Neural cell (in vitro differentiated cells): Measurements from ENCODE around the gene ATP8B4. TPM values are rescaled to one million over a fixed set of nuclear protein-coding genes. Genes with fewer than 3 reads are reported as not detected.

ENCODE experiments used
- H2AFZ ChIP-seq: fragments of 200-600, 300-800 bp; sonication (generic), shearing (Covaris generic); 2 replicates; pipeline ENCODE4 v1.6.0; 2014; ENCODE audit warnings: low read depth, mild to moderate bottlenecking, antibody characterized with exemption, low read length, moderate library complexity
- H3F3A ChIP-seq: fragments of 200-600 bp; shearing (Covaris generic); 2 replicates; pipeline ENCODE4 v1.6.1; 2016; ENCODE audit warnings: mild to moderate bottlenecking, moderate library complexity, mixed read lengths, antibody characterized with exemption, low read length; ENCODE audit not compliant: insufficient read depth, poor library complexity, severe bottlenecking
- H3K27ac ChIP-seq: fragments of 200-600, 300-800 bp; sonication (generic), shearing (Covaris generic); 2 replicates; pipeline ENCODE4 v1.5.1; 2014; ENCODE audit warnings: mild to moderate bottlenecking, low read length, moderate library complexity
- H3K27me3 ChIP-seq: fragments of 300-800, 200-600 bp; sonication (generic), shearing (Covaris generic); 2 replicates; pipeline ENCODE4 v1.6.0; 2014; ENCODE audit warnings: mild to moderate bottlenecking, low read depth, low read length, moderate library complexity; ENCODE audit not compliant: insufficient read depth
- H3K36me3 ChIP-seq: fragments of 300-800, 200-600 bp; sonication (generic), shearing (Covaris generic); 2 replicates; pipeline ENCODE4 v1.5.1; 2014; ENCODE audit warnings: mild to moderate bottlenecking, antibody characterized with exemption, low read length, moderate library complexity; ENCODE audit not compliant: insufficient read depth
- H3K4me2 ChIP-seq: fragments of 300-800, 200-600 bp; sonication (generic), shearing (Covaris generic); 2 replicates; pipeline ENCODE4 v1.6.0; 2014; ENCODE audit warnings: mild to moderate bottlenecking, low read length
- H3K4me3 ChIP-seq: fragments of 300-800, 200-600 bp; sonication (generic), shearing (Covaris generic); 2 replicates; pipeline ENCODE4 v1.5.1; 2014; ENCODE audit warnings: mild to moderate bottlenecking, low read length, moderate library complexity
- H3K79me2 ChIP-seq: fragments of 200-600 bp; shearing (Covaris generic); replicated peaks from 2 replicates; pipeline ENCODE4 v1.6.0; 2014; ENCODE audit warnings: mild to moderate bottlenecking, low read length, moderate library complexity; ENCODE audit not compliant: insufficient read depth
- H3K9ac ChIP-seq: fragments of 300-800, 200-600 bp; sonication (generic), shearing (Covaris generic); 2 replicates; pipeline ENCODE4 v1.6.1; 2016; ENCODE audit warnings: mild to moderate bottlenecking, low read length, mixed read lengths
- H3K9me2 ChIP-seq: fragments of 200-600 bp; shearing (Covaris generic); 2 replicates; pipeline ENCODE4 v1.6.1; 2016; ENCODE audit warnings: mild to moderate bottlenecking, low read length, mixed read lengths; ENCODE audit not compliant: insufficient read depth
- H3K9me3 ChIP-seq: fragments of 200-600, 300-800 bp; sonication (generic), shearing (Covaris generic); 2 replicates; pipeline ENCODE4 v1.6.1; 2016; ENCODE audit warnings: mild to moderate bottlenecking, mixed run types, low read length, moderate library complexity, mixed read lengths
- H4K20me1 ChIP-seq: fragments of 200-600 bp; shearing (Covaris generic); 2 replicates; pipeline ENCODE4 v1.6.1; 2016; ENCODE audit warnings: mild to moderate bottlenecking, mixed run types; ENCODE audit not compliant: insufficient read depth
- EP300 ChIP-seq: fragments of 450-650 bp; conservative IDR thresholded peaks from 2 replicates; pipeline ENCODE4 v1.6.1; 2014; ENCODE audit warnings: antibody characterized with exemption, mild to moderate bottlenecking, moderate library complexity; ENCODE audit not compliant: poor library complexity, severe bottlenecking
- EZH2 ChIP-seq: fragments of 200-600, 300-800 bp; shearing (Covaris generic), sonication (generic); IDR thresholded peaks from 2 replicates; pipeline ENCODE4 v1.6.1; 2014; ENCODE audit warnings: antibody characterized with exemption, low read length, borderline replicate concordance, mild to moderate bottlenecking; ENCODE audit not compliant: insufficient read depth, poor library complexity, severe bottlenecking
- MXI1 ChIP-seq: fragments of 450-650 bp; conservative IDR thresholded peaks from 2 replicates; pipeline ENCODE4 v1.6.1; 2014; ENCODE audit warnings: antibody characterized with exemption, mild to moderate bottlenecking; ENCODE audit not compliant: poor library complexity, severe bottlenecking
- POLR2AphosphoS5 ChIP-seq: IDR thresholded peaks from 2 replicates; pipeline ENCODE4 v1.6.1; 2012
- RAD21 ChIP-seq: fragments of 450-650 bp; conservative IDR thresholded peaks from 2 replicates; pipeline ENCODE4 v1.6.1; 2014; ENCODE audit warnings: antibody characterized with exemption, mild to moderate bottlenecking, moderate library complexity
- SMC3 ChIP-seq: fragments of 450-650 bp; conservative IDR thresholded peaks from 2 replicates; pipeline ENCODE4 v1.6.1; 2014; ENCODE audit warnings: antibody characterized with exemption, mild to moderate bottlenecking, moderate library complexity; ENCODE audit not compliant: poor library complexity
- TAF1 ChIP-seq: IDR thresholded peaks from 2 replicates; pipeline ENCODE4 v1.6.1; 2012; ENCODE audit warnings: low read depth
- polyA plus RNA-seq: library from polyadenylated mRNA; depleted of rRNA; stranded (reverse); fragments of >200 nt; gene quantifications from 2 replicates; pipeline ENCODE4 v1.2.3, GENCODE V29; 2014
- TF ChIP-seq, protein P1 (sequence below): IDR thresholded peaks from 2 replicates; pipeline ENCODE4 v1.6.1; 2012; ENCODE audit warnings: borderline replicate concordance
- TF ChIP-seq, protein P2 (sequence below): fragments of 450-650 bp; IDR thresholded peaks from 2 replicates; pipeline ENCODE4 v1.5.1; 2014; ENCODE audit warnings: antibody characterized with exemption, mild to moderate bottlenecking, moderate library complexity; ENCODE audit not compliant: poor library complexity, severe bottlenecking

ATP8B4 gene
- polyA plus RNA-seq, 1 donor from 2014 or later, result 2.9 TPM

DNA sequence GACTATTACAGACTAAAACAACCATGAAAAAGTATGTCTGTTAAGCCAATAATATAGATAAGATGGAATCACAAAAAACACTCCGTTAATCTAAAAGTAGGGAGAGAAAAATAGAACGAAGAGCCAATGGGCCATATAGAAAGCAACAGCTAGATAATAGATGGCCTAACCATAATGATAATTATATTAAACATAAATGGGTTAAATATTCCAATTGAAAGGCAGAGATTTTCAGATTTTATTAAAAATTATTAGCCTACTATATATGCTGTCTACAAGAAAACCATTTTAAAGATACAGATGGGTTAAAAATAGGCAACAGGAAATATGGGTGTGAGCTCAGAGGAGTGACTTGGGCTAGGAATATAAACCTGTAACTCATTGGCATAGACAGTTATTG, 76.3 kb downstream of the ATP8B4 start:
- TF ChIP-seq POLR2AphosphoS5, result no peak
- no peak for TF ChIP-seq SMC3
- TF ChIP-seq, protein P1, sequence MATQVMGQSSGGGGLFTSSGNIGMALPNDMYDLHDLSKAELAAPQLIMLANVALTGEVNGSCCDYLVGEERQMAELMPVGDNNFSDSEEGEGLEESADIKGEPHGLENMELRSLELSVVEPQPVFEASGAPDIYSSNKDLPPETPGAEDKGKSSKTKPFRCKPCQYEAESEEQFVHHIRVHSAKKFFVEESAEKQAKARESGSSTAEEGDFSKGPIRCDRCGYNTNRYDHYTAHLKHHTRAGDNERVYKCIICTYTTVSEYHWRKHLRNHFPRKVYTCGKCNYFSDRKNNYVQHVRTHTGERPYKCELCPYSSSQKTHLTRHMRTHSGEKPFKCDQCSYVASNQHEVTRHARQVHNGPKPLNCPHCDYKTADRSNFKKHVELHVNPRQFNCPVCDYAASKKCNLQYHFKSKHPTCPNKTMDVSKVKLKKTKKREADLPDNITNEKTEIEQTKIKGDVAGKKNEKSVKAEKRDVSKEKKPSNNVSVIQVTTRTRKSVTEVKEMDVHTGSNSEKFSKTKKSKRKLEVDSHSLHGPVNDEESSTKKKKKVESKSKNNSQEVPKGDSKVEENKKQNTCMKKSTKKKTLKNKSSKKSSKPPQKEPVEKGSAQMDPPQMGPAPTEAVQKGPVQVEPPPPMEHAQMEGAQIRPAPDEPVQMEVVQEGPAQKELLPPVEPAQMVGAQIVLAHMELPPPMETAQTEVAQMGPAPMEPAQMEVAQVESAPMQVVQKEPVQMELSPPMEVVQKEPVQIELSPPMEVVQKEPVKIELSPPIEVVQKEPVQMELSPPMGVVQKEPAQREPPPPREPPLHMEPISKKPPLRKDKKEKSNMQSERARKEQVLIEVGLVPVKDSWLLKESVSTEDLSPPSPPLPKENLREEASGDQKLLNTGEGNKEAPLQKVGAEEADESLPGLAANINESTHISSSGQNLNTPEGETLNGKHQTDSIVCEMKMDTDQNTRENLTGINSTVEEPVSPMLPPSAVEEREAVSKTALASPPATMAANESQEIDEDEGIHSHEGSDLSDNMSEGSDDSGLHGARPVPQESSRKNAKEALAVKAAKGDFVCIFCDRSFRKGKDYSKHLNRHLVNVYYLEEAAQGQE, result no peak
- TF ChIP-seq EP300, result no peak
- TF ChIP-seq, protein P2, sequence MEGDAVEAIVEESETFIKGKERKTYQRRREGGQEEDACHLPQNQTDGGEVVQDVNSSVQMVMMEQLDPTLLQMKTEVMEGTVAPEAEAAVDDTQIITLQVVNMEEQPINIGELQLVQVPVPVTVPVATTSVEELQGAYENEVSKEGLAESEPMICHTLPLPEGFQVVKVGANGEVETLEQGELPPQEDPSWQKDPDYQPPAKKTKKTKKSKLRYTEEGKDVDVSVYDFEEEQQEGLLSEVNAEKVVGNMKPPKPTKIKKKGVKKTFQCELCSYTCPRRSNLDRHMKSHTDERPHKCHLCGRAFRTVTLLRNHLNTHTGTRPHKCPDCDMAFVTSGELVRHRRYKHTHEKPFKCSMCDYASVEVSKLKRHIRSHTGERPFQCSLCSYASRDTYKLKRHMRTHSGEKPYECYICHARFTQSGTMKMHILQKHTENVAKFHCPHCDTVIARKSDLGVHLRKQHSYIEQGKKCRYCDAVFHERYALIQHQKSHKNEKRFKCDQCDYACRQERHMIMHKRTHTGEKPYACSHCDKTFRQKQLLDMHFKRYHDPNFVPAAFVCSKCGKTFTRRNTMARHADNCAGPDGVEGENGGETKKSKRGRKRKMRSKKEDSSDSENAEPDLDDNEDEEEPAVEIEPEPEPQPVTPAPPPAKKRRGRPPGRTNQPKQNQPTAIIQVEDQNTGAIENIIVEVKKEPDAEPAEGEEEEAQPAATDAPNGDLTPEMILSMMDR, result no peak
- TF ChIP-seq TAF1, result no peak
- TF ChIP-seq RAD21, result no peak
- TF ChIP-seq EZH2, result no peak
- no peak for TF ChIP-seq MXI1

DNA sequence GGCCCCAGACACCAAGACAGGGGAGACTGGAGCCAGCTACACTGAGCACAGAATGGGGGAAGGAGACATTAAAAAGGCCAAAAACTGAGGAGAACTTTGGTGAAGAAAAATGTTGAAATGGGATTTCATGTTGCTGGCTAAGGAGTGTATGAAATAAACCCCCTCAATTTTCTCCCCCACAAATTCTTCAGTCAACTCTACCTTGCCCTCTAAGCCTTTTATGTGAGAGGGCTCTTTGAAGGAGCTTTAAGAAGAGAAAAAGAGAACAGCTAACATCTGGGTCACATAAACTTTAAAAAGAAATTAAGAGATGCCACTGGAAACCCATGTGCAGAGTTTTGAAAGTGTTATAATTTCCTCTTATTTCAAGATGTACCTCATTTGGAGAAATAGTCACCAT, 88.6 kb downstream of the ATP8B4 start:
- Histone ChIP-seq H3K4me2 (no peak overlapping the region), H3K4me3 (no peak overlapping the region), H3K9me3 (no peaks in the 10 kb centered on the region), H3K79me2 (no peaks in the 10 kb centered on the region), H4K20me1 (no peaks in the 10 kb centered on the region), H3F3A (no peaks in the 10 kb centered on the region), H3K36me3 (no peaks in the 10 kb centered on the region), H3K27ac (no peak overlapping the region), H3K9ac (no peak overlapping the region), H2AFZ (no peak overlapping the region), H3K9me2 (no peaks in the 10 kb centered on the region), H3K27me3 (no peaks in the 10 kb centered on the region)
- TF ChIP-seq EZH2 (no peak), POLR2AphosphoS5 (no peak), SMC3 (no peak), RAD21 (no peak), MXI1 (no peak), TAF1 (no peak), EP300 (no peak)
- TF ChIP-seq, protein P1, result no peak
- TF ChIP-seq, protein P2, result no peak

More for the DNA sequence above, 76.3 kb downstream of the ATP8B4 start:
- Histone ChIP-seq H3K27ac (no peak overlapping the region), H4K20me1 (no peaks in the 10 kb centered on the region), H3K79me2 (no peaks in the 10 kb centered on the region), H3K4me3 (no peak overlapping the region), H3K9me3 (no peaks in the 10 kb centered on the region), H3K4me2 (no peak overlapping the region), H3K9ac (no peak overlapping the region), H3K36me3 (no peaks in the 10 kb centered on the region), H3K9me2 (no peaks in the 10 kb centered on the region), H3K27me3 (no peaks in the 10 kb centered on the region), H2AFZ (no peak overlapping the region), H3F3A (no peaks in the 10 kb centered on the region)
